ENCODE results near the gene FDX1.
A peak's percentile ranks its signal among the peaks of the same experiment; 100 is the strongest.

The FDX1 gene

DNA sequence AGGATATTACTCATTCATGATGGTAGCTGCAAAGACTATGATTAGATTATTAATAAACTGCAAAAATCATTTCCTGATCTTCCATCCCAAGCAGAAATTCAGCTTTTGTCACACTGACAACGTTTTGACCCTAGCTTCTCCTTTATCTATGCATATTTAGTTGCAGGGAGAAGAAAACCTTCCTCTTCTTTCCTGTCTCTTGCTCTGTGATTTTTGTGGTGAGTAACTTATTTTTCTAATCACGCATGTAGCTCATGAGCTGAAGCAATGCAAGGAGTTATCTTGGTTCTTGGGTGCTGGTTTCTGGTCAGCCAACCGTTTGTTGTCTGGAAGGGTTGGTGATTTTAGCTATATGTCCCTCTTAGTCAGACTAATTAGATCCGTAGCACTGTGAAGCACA lies 56.4 kb downstream of the FDX1 start:
- Histone ChIP-seq H3K79me2 (ENCODE audit: control insufficient read depth, insufficient read depth, low read length, unreplicated experiment) (no peaks in the 10 kb centered on the region), H3K27ac (ENCODE audit: low read depth, low read length) (no peak overlapping the region), H2AFZ (ENCODE audit: low read length, unreplicated experiment) (no peak overlapping the region), H3K36me3 (ENCODE audit: insufficient read depth, low read length) (no peaks in the 10 kb centered on the region), H3K4me3 (ENCODE audit: low read depth, low read length) (no peak overlapping the region), H3K4me1 (ENCODE audit: control insufficient read depth, insufficient read depth, low read length, unreplicated experiment) (peaks cover 6% of the 10 kb centered on the region), H3K27me3 (ENCODE audit: insufficient read depth, low read length) (no peaks in the 10 kb centered on the region)

DNA sequence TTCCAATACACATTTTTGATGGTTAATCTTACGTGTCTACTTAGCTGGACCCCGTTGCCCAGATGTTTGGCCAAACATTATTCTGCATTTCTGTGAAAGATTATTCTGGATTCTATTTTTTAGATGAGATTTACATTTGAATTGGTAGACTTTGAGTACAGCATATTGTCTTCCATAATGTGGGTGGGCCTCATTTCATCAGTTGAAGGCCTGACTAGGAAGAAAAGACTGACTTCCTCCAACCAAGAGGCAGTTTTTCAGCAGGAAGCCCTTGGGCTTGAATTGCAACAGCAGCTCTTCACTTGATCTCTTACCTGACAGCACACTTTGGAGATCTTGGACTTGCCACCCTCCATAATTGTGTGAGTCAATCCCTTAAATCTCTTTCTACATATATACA lies 58.7 kb downstream of the FDX1 start:
- Histone ChIP-seq H3K79me2 (ENCODE audit: control insufficient read depth, insufficient read depth, low read length, unreplicated experiment) (no peaks in the 10 kb centered on the region), H3K27ac (ENCODE audit: low read depth, low read length) (no peak overlapping the region), H2AFZ (ENCODE audit: low read length, unreplicated experiment) (no peak overlapping the region), H3K4me3 (ENCODE audit: low read depth, low read length) (no peak overlapping the region), H3K4me1 (ENCODE audit: control insufficient read depth, insufficient read depth, low read length, unreplicated experiment) (peaks cover 6% of the 10 kb centered on the region), H3K27me3 (ENCODE audit: insufficient read depth, low read length) (no peaks in the 10 kb centered on the region), H3K36me3 (ENCODE audit: insufficient read depth, low read length) (no peaks in the 10 kb centered on the region)

DNA sequence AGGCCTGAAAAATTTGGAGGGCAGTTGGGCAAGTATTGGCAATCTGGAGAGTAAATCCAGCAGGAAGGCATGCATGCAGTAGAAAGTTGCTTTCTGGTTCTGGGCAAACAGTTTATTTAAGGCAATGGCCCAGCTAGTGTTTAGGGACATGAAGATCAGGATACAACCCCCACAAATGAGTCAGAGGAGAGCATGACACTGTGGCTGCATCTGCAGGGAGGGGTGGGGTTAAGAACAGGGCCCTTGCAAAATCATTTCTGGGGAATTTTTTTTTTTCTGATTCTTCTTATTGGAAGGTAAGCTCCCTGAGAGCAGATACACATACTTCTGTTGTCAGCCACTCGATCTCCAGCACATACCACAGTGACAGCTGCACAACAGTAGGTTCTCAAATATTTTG lies 61.1 kb downstream of the FDX1 start:
- Histone ChIP-seq H3K4me3 (ENCODE audit: low read depth, low read length) (no peak overlapping the region), H3K27me3 (ENCODE audit: insufficient read depth, low read length) (no peaks in the 10 kb centered on the region), H3K4me1 (ENCODE audit: control insufficient read depth, insufficient read depth, low read length, unreplicated experiment) (peaks cover 6% of the 10 kb centered on the region), H3K27ac (ENCODE audit: low read depth, low read length) (peak overlapping the region; percentile 17; the same call in 1 of the 2 replicates), H3K79me2 (ENCODE audit: control insufficient read depth, insufficient read depth, low read length, unreplicated experiment) (no peaks in the 10 kb centered on the region), H3K36me3 (ENCODE audit: insufficient read depth, low read length) (no peaks in the 10 kb centered on the region), H2AFZ (ENCODE audit: low read length, unreplicated experiment) (no peak overlapping the region)

DNA sequence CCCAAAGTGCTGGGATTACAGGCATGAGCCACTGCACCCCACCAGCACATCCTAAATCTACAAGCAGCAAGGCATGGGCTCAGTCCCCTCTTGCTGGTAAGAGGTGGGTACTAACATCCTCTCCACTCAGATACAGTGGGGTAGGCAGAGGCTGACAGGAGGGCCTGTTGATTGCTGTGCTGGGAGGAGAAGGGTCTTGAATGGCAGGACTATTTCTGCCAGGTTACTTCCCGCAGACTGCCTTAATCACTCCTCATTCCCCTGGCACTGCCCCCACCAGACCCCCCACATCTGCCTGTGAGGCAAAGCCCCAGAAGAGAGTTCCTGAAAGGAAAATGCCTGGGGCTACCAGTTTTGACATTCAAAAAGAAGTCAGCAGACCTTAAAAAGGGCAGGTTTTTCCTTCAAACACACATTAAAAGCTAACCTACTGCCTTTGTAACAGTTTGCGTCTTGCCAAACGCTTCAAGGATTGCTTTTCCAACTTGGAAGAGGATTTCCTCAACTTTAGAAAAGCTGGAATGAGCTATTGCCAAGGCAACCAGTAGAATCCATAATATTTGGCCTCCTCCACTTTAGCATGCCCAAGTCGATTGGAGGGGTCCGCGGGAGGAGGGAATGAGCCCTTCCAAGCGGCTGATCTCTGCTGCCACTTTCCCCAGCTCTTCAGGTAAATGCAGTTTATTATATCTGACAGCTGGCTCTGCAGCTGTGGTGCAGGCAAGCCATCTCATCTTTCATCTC lies 62.0 kb downstream of the FDX1 start:
- no peaks in the 10 kb centered on the region for H3K36me3 ChIP-seq (ENCODE audit: insufficient read depth, low read length)
- H3K27me3 ChIP-seq (ENCODE audit: insufficient read depth, low read length), result no peaks in the 10 kb centered on the region
- peaks cover 6% of the 10 kb centered on the region for H3K4me1 ChIP-seq (ENCODE audit: control insufficient read depth, insufficient read depth, low read length, unreplicated experiment)
- H2AFZ ChIP-seq (ENCODE audit: low read length, unreplicated experiment), result no peak overlapping the region
- H3K79me2 ChIP-seq (ENCODE audit: control insufficient read depth, insufficient read depth, low read length, unreplicated experiment), result no peaks in the 10 kb centered on the region
- H3K27ac ChIP-seq (ENCODE audit: low read depth, low read length), result no peak overlapping the region
- no peak overlapping the region for H3K4me3 ChIP-seq (ENCODE audit: low read depth, low read length)

DNA sequence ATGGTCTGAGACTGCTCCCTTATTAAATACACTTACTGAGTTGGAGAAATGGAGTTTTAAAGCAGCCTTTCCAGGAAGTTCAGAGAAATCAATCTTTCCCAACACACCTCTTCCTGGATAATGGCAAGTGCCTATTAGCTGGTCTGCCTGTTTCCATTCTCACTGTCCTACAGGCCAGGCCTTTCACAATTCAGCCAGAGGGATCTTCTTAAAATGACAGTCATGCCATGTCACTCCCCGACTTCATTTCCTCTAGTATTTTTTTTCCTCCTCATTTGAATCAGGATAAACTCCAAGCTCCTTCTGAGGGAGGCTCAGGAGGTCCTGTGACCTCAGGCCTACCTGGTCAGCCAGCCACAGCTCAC lies 62.6 kb downstream of the FDX1 start:
- no peaks in the 10 kb centered on the region for H3K79me2 ChIP-seq (ENCODE audit: control insufficient read depth, insufficient read depth, low read length, unreplicated experiment)
- no peak overlapping the region for H3K27ac ChIP-seq (ENCODE audit: low read depth, low read length)

DNA sequence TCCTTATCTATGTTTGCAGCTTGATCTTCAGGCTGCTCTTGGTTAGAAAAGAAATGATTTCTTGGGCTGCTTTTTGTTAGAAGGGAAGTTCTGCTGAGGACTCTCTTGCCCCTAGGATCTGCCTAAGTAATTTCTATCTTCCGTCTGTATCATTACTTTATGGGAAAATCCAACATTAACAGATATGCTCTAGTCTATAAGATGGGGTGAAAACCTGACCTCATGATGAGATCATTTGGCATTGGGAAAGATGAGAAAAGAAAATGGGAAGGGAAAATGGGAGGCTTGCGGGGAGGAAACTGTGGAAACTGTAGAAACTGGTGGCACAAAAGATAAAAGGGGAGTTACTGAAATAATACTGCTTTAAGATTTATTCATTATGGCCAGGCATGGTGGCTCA lies 63.6 kb downstream of the FDX1 start:
- Histone ChIP-seq H3K4me3 (ENCODE audit: low read depth, low read length) (no peak overlapping the region), H3K27ac (ENCODE audit: low read depth, low read length) (no peak overlapping the region), H2AFZ (ENCODE audit: low read length, unreplicated experiment) (no peak overlapping the region), H3K79me2 (ENCODE audit: control insufficient read depth, insufficient read depth, low read length, unreplicated experiment) (no peaks in the 10 kb centered on the region), H3K4me1 (ENCODE audit: control insufficient read depth, insufficient read depth, low read length, unreplicated experiment) (peaks cover 11% of the 10 kb centered on the region), H3K36me3 (ENCODE audit: insufficient read depth, low read length) (no peaks in the 10 kb centered on the region), H3K27me3 (ENCODE audit: insufficient read depth, low read length) (no peaks in the 10 kb centered on the region)

More for the DNA sequence above, 62.6 kb downstream of the FDX1 start:
- H3K36me3 ChIP-seq (ENCODE audit: insufficient read depth, low read length), result no peaks in the 10 kb centered on the region
- no peaks in the 10 kb centered on the region for H3K27me3 ChIP-seq (ENCODE audit: insufficient read depth, low read length)
- no peak overlapping the region for H3K4me3 ChIP-seq (ENCODE audit: low read depth, low read length)
- no peak overlapping the region for H2AFZ ChIP-seq (ENCODE audit: low read length, unreplicated experiment)
- H3K4me1 ChIP-seq (ENCODE audit: control insufficient read depth, insufficient read depth, low read length, unreplicated experiment), result peaks cover 7% of the 10 kb centered on the region

DNA sequence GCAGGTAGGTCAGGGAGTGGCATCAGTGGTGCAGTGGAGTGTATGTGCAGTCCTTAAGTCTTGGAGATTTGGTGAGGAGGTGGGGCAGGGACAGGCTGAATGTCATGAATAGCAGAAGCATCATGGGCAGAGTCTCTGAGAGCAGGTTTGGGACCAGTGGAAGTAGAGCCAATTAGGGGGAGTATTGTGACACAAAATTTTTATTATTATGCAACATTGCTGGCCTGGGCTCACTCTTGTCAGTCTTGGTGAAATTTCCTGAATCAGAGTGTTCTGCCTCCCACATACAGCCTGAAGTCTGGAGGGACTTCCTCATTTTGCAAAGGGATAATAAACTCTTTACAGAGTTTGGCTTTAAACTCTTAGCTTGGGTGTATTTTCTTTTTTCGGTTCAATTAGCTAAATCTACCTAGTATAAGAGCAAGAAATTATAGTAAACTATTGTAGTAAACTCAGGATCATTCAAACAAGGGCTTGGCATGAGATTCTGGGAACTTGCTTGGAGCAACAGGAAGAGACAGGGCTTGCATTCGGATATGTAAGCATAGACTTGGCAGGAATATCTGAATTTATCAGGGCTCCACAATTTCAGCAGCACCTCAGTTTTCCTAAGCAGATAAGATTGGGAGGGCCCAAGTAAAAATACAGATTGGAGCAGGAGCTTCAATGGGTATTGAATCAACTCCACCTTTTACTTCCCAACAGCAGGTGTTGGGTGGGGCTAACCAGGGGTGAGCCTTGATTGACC lies 67.7 kb downstream of the FDX1 start:
- H3K4me3 ChIP-seq (ENCODE audit: low read depth, low read length), result no peak overlapping the region
- no peak overlapping the region for H3K27ac ChIP-seq (ENCODE audit: low read depth, low read length)
- no peak overlapping the region for H2AFZ ChIP-seq (ENCODE audit: low read length, unreplicated experiment)
- H3K79me2 ChIP-seq (ENCODE audit: control insufficient read depth, insufficient read depth, low read length, unreplicated experiment), result no peaks in the 10 kb centered on the region
- peaks cover 4% of the 10 kb centered on the region for H3K4me1 ChIP-seq (ENCODE audit: control insufficient read depth, insufficient read depth, low read length, unreplicated experiment)
- no peaks in the 10 kb centered on the region for H3K36me3 ChIP-seq (ENCODE audit: insufficient read depth, low read length)
- no peaks in the 10 kb centered on the region for H3K27me3 ChIP-seq (ENCODE audit: insufficient read depth, low read length)

DNA sequence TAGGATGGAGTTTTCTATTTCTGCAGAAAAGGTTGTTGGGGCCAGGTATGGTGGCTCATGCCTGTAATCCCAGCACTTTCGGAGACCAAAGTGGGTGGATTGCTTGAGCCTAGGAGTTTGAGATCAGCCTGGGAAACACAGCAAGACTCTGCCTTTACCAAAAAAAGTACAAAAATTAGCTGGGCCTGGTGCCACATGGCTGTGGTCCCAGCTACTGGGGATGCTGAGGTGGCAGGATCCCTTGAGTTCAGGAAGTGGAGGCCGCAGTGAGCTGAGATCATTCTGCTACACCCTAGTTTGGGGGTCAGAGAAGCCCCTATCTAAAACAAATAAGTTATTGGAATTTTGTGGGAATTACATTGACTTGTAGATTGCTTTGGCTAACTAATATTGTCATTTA lies 71.7 kb downstream of the FDX1 start:
- Histone ChIP-seq H3K4me1 (ENCODE audit: control insufficient read depth, insufficient read depth, low read length, unreplicated experiment) (peaks cover 4% of the 10 kb centered on the region), H3K27ac (ENCODE audit: low read depth, low read length) (no peak overlapping the region), H3K27me3 (ENCODE audit: insufficient read depth, low read length) (no peaks in the 10 kb centered on the region), H3K79me2 (ENCODE audit: control insufficient read depth, insufficient read depth, low read length, unreplicated experiment) (no peaks in the 10 kb centered on the region), H2AFZ (ENCODE audit: low read length, unreplicated experiment) (no peak overlapping the region), H3K4me3 (ENCODE audit: low read depth, low read length) (no peak overlapping the region), H3K36me3 (ENCODE audit: insufficient read depth, low read length) (no peaks in the 10 kb centered on the region)

DNA sequence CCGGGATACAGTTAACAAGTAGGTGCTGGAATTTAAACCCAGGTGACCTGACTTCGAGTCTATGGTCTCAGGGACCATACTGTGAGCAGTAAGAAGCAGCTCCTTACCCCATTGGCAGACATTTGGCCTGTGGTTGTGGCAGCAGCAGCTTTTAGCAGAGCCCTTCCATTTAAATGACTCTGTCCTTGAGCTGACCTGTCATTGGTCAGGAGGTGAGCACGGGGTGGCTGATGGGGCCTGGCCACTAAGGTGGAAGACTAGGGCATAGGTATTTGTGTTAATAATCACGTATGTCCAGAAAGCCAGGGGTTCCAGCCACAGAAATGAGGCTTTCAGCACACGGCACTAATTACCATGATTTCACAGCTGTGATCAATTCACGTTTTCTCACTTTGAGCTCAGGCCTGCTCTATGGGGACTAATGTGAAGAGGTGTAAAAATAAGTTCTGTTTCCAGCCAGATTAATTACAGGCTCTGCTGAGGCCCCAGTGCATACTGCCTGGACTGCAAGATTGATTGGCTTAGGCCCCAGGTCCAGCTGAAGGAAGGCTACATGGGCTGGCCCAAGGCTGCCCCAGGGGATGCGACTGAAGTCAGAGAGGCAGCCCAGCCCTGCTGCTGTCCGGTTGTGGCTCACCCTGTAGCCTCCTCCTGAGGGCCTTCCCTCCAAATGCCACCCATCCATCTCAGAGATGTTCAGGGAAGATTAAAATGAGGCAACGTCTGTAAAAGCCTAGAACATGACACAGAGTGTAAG lies 76.0 kb downstream of the FDX1 start:
- Histone ChIP-seq H2AFZ (ENCODE audit: low read length, unreplicated experiment) (no peak overlapping the region), H3K4me1 (ENCODE audit: control insufficient read depth, insufficient read depth, low read length, unreplicated experiment) (peaks cover 11% of the 10 kb centered on the region), H3K79me2 (ENCODE audit: control insufficient read depth, insufficient read depth, low read length, unreplicated experiment) (no peaks in the 10 kb centered on the region), H3K27ac (ENCODE audit: low read depth, low read length) (no peak overlapping the region), H3K36me3 (ENCODE audit: insufficient read depth, low read length) (no peaks in the 10 kb centered on the region), H3K27me3 (ENCODE audit: insufficient read depth, low read length) (no peaks in the 10 kb centered on the region), H3K4me3 (ENCODE audit: low read depth, low read length) (no peak overlapping the region)

DNA sequence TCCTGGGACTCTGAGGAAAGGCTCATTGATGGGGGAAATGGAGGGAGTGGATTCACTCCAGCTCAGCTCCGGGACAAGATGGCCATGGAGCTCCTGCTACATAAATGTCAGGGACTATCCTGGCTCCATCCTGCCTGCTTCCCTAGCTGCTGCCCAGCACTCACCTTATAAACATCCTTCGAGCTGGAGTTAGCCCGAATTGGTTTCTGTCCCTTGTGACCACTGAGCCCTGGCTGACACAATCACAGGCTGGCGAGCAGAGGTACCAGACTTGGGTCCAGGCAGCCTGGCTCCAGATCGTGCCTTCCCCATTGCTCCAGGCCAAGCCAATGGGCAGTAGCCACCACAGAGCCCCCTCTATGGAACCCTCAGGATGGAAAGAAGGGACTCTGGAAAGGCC lies 77.6 kb downstream of the FDX1 start:
- Histone ChIP-seq H3K36me3 (ENCODE audit: insufficient read depth, low read length) (no peaks in the 10 kb centered on the region), H3K27me3 (ENCODE audit: insufficient read depth, low read length) (no peaks in the 10 kb centered on the region), H3K27ac (ENCODE audit: low read depth, low read length) (no peak overlapping the region), H3K4me1 (ENCODE audit: control insufficient read depth, insufficient read depth, low read length, unreplicated experiment) (peaks cover 11% of the 10 kb centered on the region), H2AFZ (ENCODE audit: low read length, unreplicated experiment) (no peak overlapping the region), H3K79me2 (ENCODE audit: control insufficient read depth, insufficient read depth, low read length, unreplicated experiment) (no peaks in the 10 kb centered on the region), H3K4me3 (ENCODE audit: low read depth, low read length) (no peak overlapping the region)

Data from ACC112 (cell line).